Stimulated activated CD4-positive, alpha-beta T cell treated with anti-CD3 and anti-CD28 coated beads, Interleukin-12 subunit alpha, Interleukin-12 subunit beta, amount 100 ng/mL, for 4 hours (primary cell): ENCODE results near the gene ABCB4.

Experiments used
- DNase-seq: peaks from one replicate; pipeline ENCODE4 v3.0.0-alpha.2; 2020

The ABCB4 gene

DNA sequence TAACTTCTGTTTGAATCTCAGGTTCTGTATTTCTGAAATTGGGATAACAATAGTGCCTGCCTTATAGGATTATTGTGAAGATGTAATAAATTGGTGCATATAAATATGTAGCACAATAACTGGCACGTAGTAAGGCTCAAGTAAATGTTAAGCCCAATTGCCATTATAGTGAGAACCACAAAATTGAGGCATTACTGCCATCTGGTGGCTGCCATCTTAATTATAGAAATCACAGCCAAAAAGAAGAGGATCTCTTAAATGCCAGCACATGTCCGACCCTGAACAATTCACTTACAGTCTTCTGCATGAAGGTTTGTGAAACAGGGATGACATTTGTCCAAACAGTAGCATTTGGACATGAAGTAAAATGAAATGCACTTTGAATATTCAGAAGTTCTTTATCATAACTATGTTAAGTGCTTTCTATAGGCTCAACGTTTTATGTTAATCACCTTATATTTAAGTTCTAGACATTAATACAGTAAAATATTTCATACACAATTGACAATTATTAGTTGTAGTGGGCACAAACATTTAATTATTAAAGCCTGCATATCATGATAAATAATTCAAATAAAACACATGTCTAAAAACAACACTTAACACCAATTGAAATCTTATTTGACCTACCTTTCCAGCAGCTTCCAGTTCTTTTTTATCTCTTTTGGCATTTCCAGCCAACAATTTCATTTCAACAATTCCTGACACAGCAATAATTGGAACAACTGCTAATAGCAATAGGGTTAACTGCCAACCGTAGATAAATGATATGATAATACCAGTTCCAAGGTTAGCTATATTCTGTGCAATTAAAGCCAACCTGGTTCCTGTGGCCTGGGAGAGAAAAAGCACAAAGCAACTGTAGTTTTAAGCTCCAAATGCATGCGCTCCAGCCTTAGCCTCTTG, 58.5 kb downstream of the ABCB4 start:
- peak; percentile 45 for DNase-seq

- no peak for DNase-seq
These were observed 60.7 kb downstream of the ABCB4 start for GRCh38 chr7:87414794-87415188.

GRCh38 chr7:87413951-87414793, 61.3 kb downstream of the ABCB4 start:
- no peak for DNase-seq

DNA sequence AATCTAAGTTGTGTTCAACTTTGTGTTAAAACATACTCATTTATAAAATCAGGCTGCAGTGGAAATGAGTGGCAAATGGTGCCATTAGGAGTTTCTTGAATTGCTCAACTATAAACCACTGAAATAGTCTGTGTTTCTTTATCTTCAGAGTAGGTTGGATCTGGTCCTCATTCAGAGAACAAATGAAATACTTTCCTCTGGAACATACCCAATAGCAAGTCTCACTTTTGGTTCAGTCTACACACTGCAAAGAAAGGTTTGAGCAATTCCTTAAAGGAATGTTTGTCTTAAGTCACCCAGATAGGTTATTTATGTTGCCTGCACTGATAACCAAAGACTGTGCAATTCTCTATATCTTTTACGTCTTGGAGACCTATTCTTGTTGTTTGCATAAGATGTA, 62.5 kb downstream of the ABCB4 start:
- no peak for DNase-seq

DNA sequence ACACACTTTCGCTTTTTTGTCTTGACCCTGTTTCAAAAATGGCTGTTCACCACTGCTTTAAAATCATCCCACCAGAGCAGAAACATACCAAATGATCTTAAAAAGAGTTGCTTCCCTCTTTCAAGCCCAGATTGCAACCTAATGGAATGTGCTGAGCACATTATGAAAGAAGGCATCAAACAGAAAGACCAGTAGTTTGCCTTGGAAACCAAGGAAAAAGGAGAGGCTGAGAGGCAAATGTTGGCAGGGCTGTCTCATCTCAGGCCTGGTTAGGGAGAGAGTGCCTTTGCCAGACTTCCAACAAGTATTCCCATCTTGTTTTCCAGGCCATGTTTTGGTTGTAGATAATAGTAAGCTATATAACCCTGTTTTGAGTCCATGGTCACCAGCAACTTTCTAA, 64.3 kb downstream of the ABCB4 start:
- DNase-seq: no peak

DNA sequence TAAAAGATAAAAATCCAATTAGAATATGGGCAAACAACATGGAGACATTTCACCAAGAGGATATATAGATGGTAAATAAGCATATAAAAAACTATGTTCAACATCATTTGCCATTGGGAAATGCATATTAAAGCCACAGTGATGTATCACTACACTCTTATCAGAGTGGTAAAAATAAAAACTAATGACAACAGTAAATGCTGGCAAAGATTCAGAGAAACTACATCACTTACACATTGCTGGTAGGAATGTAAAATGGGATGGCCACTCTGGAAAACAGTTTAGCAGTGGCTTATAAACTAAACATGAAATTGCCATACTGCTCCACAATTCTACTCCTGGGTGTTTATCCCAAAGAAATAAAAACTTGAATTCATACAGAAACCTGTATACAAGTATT, 70.8 kb downstream of the ABCB4 start:
- DNase-seq: no peak

- DNase-seq: no peak
These were observed 77.0 kb downstream of the ABCB4 start for GRCh38 chr7:87398446-87398845.

- no peak for DNase-seq
These were observed 79.9 kb downstream of the ABCB4 start for GRCh38 chr7:87395442-87396020.

DNA sequence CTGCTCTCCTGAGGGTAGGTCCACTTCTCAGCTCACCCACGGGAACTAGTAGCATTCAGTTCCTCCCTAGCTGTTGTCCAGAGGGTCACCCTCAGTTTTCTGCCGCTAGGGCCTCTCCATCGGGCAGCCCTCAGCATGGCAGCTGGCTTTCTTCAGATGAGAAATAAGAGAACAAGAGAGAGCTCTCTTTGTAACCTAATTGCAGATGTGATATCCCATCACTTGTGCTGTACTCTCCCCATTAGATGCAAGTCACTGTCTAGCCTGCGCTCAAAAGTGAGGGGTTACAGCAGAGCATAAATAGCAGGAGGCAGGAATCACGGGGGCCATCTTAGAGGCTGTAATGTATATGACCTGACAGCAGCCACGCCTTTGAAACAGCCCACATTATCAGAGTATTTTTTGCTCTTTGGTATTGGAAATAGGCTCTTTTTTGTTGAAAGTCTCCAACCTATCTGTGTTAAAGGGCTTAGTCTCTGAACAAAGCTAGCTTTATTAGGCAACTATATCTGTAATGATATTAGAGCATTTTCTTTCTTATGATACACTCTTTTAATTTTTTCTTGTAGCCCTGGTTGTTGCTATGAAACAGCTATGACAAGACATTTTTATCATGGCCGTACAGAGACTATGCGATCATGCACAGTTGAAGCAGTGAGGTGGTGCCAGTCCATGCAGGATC, 84.3 kb downstream of the ABCB4 start:
- DNase-seq: no peak

DNA sequence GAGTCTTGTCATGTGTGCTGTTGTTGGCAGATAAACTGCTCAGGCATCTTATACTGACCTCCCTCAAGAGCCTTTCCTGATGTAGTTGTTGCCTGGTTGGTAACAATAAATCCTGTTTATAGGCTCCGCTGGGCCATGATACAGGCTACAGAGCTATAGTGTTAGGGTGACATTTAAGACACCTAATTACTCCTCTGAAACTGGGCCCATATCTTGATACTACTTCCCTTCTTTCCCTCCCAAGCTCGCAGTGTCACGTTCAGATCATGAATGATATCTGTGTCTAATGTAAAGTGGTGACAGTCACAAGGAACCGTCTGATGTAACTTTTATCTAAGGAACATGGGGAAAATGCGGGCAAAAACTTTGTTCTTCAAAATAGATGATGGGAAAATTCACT, 94.6 kb downstream of the ABCB4 start:
- no peak for DNase-seq

DNA sequence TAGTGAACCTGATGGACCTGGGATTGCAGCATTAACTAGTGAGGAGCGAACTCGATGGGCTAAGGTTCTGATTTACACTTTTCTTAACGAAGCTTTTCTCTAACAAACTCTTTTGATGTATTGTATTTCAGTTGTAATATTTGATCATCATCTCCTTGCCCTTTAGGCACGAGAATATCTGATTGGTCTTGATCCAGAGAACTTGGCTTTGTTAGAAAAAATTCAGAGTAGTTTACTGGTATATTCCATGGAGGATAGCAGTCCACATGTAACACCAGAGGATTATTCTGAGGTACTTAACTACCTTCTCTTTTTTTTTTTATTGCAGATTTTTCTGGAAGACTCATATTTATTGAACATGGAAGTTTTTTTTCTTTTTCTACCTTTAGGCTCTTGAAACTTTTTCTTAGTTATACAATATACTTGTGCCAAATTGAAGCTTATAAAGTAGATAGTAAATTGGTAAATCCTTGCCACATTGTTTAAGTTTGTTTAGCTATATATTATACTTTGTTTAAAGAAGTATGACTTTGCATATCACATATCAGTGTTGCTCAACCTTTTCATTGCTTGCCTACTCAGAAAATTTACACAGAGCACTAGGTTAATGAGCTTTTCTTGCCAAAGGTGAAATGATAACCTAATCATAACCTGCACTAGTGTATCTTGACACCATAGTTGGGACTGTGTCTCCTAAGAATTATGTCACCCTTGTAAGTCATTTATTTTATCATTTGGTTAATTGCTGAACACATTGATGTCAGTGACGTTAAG, 99.6 kb downstream of the ABCB4 start:
- DNase-seq: no peak

DNA sequence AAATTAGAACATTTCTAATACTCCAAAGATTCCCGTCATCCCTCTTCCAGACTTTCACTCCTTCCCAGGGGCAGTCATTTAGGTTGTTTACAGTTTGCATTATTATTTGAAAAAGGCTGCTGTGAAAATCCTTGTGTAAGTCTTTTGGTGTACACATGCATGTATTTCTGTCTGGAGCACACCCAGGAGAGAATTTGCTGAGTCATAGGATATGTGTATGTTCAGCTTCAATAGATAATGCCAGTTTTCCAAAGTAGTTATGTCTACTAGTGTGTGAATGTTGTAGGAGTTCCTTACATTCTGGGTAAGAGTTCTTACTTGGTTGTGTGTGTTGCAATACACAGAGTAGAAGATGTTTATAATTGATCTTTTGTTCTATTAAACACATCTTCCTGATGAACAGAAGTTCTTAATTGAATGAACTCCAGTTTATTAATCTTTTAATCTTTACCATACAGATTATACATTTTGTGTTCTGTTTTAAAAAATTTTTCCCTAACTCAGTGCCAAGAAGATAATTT, 104.8 kb downstream of the ABCB4 start:
- DNase-seq: no peak

DNA sequence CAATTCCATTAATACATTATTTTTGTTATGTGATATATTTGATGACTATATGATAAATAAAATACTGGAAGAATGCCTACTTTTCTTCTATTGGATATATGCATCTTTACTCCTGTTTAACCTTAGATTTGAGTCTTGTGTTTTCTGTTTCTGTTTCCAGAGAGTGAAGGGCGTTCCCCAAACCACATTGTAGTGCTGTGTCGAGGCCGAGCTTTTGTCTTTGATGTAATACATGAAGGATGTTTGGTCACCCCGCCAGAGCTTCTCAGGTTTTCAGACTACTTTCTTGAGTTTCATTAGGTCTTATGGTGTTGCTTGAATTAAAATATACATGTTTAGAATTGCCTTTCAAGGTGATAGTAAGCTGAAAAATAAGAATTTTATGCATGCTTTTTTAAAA, 106.3 kb downstream of the ABCB4 start:
- no peak for DNase-seq

DNA sequence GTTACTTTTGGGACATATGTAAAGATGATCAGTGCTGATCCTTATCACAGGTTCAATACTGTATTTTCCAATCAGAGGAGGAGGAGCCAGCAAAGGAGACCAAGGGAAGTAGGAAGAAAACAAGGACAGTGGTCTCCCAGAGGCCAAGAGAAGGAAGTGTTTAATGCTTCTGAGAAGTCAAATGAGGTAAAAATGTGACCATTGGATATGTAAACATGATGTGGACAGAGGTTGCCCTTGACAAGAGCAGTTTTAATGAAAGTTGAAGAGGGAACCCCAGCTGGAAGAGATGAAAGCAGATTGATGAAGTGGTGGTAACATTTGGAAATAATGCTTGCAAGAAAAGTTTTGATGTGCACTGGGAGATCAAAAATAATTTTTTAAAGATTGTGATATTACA, 111.2 kb downstream of the ABCB4 start:
- no peak for DNase-seq

- DNase-seq: no peak
These were observed 112.1 kb downstream of the ABCB4 start for GRCh38 chr7:87363342-87363741.

DNA sequence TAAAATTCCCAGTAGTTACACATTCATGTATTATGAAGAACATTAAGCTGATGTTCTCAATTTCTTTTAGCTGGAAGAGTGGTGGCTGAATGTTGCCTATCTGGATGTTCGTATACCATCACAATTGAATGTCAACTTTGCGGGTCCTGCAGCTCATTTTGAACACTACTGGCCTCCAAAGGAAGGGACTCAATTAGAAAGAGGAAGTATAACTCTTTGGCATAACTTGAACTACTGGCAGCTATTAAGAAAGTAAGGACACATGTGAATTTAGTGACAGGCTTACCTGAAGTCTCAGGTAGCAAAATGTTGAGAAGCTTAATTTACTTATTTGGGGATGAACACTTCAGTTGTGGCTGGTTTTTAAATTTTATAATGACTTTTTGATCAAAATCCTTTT, 114.2 kb downstream of the ABCB4 start:
- no peak for DNase-seq

- DNase-seq: no peak
These were observed 116.1 kb downstream of the ABCB4 start for GRCh38 chr7:87359366-87359765.

DNA sequence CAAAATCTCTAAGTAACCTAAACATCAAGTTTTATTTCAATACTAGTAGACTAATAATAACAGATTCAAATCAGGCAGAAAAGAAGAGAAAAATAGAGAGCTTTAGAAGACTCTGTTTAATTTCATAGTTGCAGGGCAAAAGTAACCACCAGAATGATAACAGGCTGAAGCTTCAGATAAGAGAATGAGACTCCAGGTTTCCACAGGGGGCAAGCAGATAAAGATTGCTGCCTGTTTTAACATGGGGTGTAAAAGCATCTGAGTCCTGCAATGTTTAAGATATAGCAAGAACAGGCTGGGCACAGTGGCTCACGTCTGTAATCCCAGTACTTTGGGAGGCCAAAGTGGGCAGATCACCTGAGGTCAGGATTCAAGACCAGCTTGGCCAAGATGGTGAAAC, 119.0 kb downstream of the ABCB4 start:
- DNase-seq: no peak

DNA sequence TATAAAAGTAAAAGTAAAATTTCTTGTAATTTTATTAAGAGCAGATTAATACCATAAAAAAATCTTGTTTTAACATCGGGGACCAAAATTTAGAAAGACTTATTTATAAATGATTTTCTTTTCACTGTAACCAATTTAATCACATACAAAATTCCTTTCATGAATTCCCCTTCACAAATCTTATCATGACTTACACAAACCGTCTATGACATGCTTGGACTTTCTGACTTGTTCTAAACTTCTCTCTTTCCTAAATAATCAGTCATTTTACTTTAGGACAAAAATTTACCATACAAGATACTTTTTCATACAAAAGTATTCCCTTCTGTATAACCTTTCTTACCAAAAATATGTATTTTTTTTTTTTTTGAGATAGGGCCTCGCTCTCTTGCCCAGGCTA, 120.7 kb downstream of the ABCB4 start:
- no peak for DNase-seq
